Right atrium auricular region (tissue), 2 donors: ENCODE results near the gene ALX3. TPM values are rescaled to one million over a fixed set of nuclear protein-coding genes. Genes with fewer than 3 reads are reported as not detected.

Experiments used
- DNase-seq: peaks from one replicate; pipeline ENCODE4 v3.0.0-alpha.2; 2019; ENCODE audit warnings: low spot score
- H3K27ac ChIP-seq, 2 donors: fragments of 200-600 bp; sonication (generic); 1 replicate in 1 of 2; 2 replicates in 1 of 2; pipeline ENCODE4 v1.5.1; 2016 to 2019
- H3K27me3 ChIP-seq, 2 donors: fragments of 200-600 bp; sonication (generic); one replicate each; pipeline versions ENCODE4 v1.5.1 to v1.6.0; 2017 to 2019
- H3K36me3 ChIP-seq: fragments of 200-600 bp; sonication (generic); one replicate; pipeline ENCODE4 v1.5.1; 2016
- H3K4me1 ChIP-seq, 2 donors: fragments of 200-600 bp; sonication (generic); one replicate each; pipeline versions ENCODE4 v1.5.1 to v1.6.0; 2017 to 2019
- H3K4me3 ChIP-seq, 2 donors: fragments of 200-600 bp; sonication (generic); 1 replicate in 1 of 2; 2 replicates in 1 of 2; pipeline ENCODE4 v1.5.1; 2017 to 2019; ENCODE audit warnings: mild to moderate bottlenecking in 1 of 2, moderate library complexity in 1 of 2
- H3K9me3 ChIP-seq, 2 donors: fragments of 200-600 bp; sonication (generic); one replicate each; pipeline ENCODE4 v1.5.1; 2019
- CTCF ChIP-seq, 2 donors: fragments of 200-600 bp; sonication (generic); IDR thresholded peaks; one replicate each; pipeline ENCODE4 v1.5.1; 2019; ENCODE audit warnings: antibody characterized with exemption in 2 of 2
- total RNA-seq, 2 donors: library from RNA; depleted of rRNA; stranded (reverse); fragments of >200 nt; gene quantifications; one replicate each; pipeline ENCODE4 v1.1.0, GENCODE V29; 2016

Gene ALX3
- not detected for total RNA-seq

DNA sequence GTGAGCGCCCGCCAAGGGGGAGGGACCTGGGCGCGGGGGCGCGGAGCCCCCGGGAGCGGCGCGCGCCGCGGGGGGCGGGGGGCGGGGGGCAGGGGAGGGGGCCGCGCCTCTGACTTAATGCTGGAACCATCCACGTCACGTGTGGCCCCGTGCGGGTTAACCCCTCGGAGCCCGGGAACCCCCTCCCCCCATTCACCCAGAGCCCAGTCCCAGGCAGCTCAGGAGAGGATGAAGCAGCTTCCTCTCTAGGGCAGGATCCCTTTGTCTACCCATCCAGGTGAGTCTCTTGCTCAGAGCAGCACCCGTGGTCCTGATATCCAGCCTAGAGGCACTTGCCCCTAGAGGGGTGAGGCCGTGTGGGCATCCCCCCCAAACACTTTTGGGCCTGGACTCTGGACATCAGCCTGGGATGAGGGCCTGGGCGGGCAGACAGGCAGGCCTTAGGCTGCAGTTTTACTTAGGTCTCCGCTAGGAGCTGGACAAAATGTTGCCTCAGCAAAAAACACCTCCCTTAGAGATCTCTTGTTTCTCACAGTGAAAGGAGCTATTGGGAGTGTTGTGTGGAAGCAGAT, at the start of gene ALX3:
Gene ALX3, minus strand, starts transcription at position 2 of the 572 bp plus-strand sequence. CDS start 60 bp downstream, outside the sequence.
- H3K4me1 ChIP-seq = peaks cover 0 to 31% of the 10 kb centered on the region in 2 donors
- H3K27ac ChIP-seq = no peak within 1 kb of the TSS
- H3K9me3 ChIP-seq = no peaks in the 10 kb centered on the region
- no peak for TF ChIP-seq CTCF (IDR thresholded peaks at IDR 0.05)
- H3K36me3 ChIP-seq = no peaks in the 10 kb centered on the region
- H3K4me3 ChIP-seq = peak within 1 kb of the TSS in 1 of 2 donors; percentile 32
- no peak for DNase-seq
- H3K27me3 ChIP-seq = peaks cover 31 to 35% of the 10 kb centered on the region in 2 donors

DNA sequence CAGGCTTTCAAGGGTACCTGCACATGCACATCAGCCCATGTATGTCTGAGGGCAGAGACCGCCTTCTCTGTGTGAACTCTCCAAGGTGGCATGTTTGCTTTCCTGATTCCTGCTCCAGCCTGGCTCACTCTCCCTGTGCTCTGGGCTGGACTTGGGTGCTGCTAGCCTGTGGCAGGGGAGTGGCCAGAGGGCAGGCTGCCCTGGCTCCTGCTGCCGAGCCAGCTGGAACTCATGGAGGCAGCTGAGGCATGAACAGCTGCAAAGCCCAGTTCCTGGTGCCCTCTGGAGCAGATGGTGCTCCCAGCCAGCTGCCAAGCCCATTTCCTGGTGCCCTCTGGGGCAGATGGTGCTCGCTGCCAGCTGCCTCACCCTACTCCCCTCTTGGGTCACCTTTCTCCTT, 49.4 kb upstream of the ALX3 start:
- Histone ChIP-seq H3K4me1 (no peaks in the 10 kb centered on the region), H3K27ac (no peak overlapping the region), H3K36me3 (no peaks in the 10 kb centered on the region), H3K9me3 (peaks cover 0 to 7% of the 10 kb centered on the region in 2 donors), H3K4me3 (no peak overlapping the region), H3K27me3 (no peaks in the 10 kb centered on the region)
- no peak for DNase-seq
- TF ChIP-seq CTCF (IDR thresholded peaks at IDR 0.05) = no peak

DNA sequence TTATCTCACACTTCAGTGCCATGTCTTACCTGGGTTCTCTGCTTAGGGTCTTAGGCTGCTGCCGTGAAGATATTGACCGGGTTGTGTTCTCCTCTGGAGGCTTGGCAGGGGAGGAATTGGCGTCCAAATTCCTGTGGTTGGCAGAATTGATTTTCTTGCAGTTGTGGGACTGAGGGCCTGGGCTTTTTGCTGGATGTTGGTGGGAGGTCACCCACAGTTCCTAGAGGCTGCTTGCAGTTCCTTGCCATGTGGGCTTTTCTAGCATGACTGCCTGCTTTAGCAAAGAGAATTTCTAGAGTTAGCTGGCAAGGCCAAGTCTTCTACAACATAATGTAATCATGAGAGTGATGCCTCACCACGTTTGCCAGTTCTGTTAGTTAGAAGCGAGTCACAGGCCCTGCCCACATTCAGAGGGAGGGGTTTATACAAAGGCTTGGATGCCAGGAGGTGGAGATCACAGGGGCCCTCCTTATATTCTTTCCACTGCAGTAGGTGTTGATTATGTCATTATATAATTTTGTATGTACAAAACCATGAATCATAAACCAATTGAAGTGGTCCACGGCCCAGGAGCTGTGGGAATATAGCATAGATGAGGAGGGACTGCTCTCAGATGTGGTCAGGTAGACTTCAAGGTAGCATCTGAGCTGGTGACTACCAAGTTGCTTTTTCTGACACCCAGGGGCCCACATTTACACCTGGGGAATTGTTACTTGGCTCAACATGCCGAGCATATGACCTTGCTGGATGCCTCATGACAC, 48.3 kb upstream of the ALX3 start:
- peaks cover 0 to 5% of the 10 kb centered on the region in 2 donors for H3K9me3 ChIP-seq
- no peaks in the 10 kb centered on the region for H3K36me3 ChIP-seq
- H3K27ac ChIP-seq = no peak overlapping the region
- TF ChIP-seq CTCF (IDR thresholded peaks at IDR 0.05) = no peak
- no peak overlapping the region for H3K4me3 ChIP-seq
- no peak for DNase-seq
- no peaks in the 10 kb centered on the region for H3K4me1 ChIP-seq
- no peaks in the 10 kb centered on the region for H3K27me3 ChIP-seq

DNA sequence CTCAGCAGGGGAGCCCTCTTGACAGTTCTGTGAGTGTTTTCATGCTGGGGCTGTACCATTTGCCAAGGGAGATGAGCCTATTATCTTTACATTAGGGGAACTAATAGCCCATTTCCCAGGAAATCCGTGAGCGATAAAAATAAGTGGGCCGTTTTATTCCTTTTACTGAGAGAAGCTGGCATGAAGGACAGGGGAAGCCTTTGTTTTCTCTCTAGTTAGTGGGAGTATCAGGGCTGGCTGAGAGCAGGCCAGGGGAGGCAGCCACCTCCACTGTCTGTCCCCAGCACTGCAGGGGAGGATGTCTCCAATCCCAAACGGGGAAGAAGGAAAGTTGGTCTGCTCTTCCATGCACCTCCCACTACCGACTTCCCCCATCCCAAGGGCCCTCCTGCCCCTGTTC, 44.3 kb upstream of the ALX3 start:
- Histone ChIP-seq H3K36me3 (no peaks in the 10 kb centered on the region), H3K27me3 (no peaks in the 10 kb centered on the region)
- no peak for TF ChIP-seq CTCF (IDR thresholded peaks at IDR 0.05)

DNA sequence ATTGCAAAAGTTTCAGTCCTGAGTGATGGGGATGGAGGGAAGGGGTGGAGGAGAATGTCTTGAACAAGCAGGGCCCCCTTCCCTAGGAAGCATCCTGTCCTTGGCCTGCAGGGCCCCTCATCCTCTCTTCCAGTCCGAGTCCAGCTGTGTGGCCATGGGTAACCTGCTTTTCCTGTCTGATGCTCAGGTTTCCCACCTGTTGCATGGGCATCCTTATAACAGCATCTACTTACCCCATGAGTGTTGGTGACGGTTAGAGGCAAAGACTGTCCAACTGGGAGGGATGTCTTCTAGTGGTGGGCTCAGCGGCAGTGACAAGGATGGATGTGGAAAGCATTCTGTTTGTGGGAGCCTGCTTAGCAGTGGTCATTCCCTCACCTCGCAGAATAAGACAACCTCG, 43.7 kb upstream of the ALX3 start:
- Histone ChIP-seq H3K27me3 (no peaks in the 10 kb centered on the region), H3K27ac (no peak overlapping the region), H3K36me3 (no peaks in the 10 kb centered on the region), H3K9me3 (no peaks in the 10 kb centered on the region), H3K4me3 (no peak overlapping the region), H3K4me1 (no peaks in the 10 kb centered on the region)
- no peak for DNase-seq
- no peak for TF ChIP-seq CTCF (IDR thresholded peaks at IDR 0.05)

More for the DNA sequence above, 44.3 kb upstream of the ALX3 start:
- Histone ChIP-seq H3K4me3 (no peak overlapping the region), H3K27ac (no peak overlapping the region), H3K9me3 (no peaks in the 10 kb centered on the region), H3K4me1 (no peaks in the 10 kb centered on the region)
- DNase-seq = no peak
